Cardiac fibroblast (primary cell): Measurements from ENCODE around the gene PRKAR2A.
"Not testable (repeated sequence)": the region's sequence is repeated elsewhere in the genome, so short reads cannot be mapped to it uniquely, and the experiment has no call there.

Experiments used
- DNase-seq, 2 donors: peaks; one replicate each; pipeline versions ENCODE4 v3.0.0 to v3.0.0-alpha.2; 2010; ENCODE audit warnings: low read depth in 2 of 2
- H3K4me3 ChIP-seq, 2 donors: replicated peaks in 1 of 2; 1 replicate in 1 of 2; 2 replicates in 1 of 2; pipeline ENCODE4 v1.5.1; 2011; ENCODE audit warnings: low read depth in 2 of 2, low read length in 2 of 2, mild to moderate bottlenecking in 2 of 2, moderate library complexity in 1 of 2
- TF ChIP-seq, protein P1 (sequence below): IDR thresholded peaks from one replicate; pipeline ENCODE4 v1.5.1; 2011; ENCODE audit warnings: low read depth, mild to moderate bottlenecking, low read length, inconsistent platforms

Gene PRKAR2A

DNA sequence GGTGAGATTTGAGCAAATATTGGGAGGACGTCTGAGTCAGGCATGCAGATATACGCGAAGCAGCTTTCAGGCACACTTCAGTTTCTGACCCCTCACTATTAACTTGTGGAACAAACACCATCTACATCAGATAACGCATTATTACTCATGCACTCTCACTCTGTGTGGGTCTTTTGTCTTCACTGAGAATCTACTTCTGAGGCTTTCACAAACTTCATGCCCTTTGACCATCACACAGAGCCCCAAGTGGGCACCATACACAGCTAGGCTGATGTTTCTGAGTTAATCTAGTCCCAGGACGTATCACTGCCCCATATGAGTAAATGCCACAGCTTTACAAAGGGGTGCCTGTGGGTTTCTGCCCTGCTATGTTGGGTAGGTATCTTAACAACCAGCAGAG lies 91.0 kb downstream of the PRKAR2A start:
- no peak overlapping the region for H3K4me3 ChIP-seq
- TF ChIP-seq, protein P1, sequence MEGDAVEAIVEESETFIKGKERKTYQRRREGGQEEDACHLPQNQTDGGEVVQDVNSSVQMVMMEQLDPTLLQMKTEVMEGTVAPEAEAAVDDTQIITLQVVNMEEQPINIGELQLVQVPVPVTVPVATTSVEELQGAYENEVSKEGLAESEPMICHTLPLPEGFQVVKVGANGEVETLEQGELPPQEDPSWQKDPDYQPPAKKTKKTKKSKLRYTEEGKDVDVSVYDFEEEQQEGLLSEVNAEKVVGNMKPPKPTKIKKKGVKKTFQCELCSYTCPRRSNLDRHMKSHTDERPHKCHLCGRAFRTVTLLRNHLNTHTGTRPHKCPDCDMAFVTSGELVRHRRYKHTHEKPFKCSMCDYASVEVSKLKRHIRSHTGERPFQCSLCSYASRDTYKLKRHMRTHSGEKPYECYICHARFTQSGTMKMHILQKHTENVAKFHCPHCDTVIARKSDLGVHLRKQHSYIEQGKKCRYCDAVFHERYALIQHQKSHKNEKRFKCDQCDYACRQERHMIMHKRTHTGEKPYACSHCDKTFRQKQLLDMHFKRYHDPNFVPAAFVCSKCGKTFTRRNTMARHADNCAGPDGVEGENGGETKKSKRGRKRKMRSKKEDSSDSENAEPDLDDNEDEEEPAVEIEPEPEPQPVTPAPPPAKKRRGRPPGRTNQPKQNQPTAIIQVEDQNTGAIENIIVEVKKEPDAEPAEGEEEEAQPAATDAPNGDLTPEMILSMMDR: no peak
- no peak for DNase-seq

DNA sequence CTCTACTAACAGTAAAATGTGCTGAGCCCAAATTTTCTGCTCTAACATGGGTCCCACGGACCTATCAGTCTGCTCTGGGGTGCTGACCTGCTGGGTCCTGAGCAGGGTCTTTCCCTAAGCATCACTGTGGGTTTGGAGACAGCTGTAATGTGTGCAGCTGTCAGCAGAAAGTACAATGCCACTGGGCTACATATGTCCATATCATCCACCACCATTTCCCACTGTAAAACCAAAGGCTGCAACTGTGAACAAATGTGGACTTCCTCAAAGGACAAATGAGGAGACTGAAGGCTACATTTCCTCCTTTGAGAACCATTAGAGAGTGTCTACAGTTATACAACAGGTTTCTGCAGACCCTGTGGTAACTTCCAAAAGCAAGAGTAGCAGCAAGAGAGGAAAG lies 96.8 kb downstream of the PRKAR2A start:
- H3K4me3 ChIP-seq: no peak overlapping the region
- DNase-seq: no peak
- TF ChIP-seq, protein P1: no peak

DNA sequence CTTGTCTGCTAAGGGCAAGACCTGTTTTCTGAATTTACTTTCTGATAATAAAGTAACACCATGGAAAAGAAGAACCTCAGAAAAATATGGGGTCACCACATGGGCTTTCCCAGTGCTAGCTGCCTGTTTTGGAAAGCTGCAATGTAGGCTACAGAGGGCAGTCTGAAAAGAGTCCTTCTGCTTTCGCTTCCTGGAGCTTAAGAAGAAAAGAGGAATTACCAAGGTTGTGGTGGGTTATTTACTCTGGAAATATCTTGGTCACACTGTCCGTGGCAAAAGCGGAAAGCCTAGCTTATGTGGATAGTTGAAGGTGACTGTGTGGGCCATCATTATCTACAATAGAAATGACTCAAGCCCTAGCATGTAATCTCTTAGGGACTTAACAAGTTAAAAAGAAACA lies 98.9 kb downstream of the PRKAR2A start:
- no peak for DNase-seq
- no peak overlapping the region for H3K4me3 ChIP-seq
- TF ChIP-seq, protein P1: no peak

DNA sequence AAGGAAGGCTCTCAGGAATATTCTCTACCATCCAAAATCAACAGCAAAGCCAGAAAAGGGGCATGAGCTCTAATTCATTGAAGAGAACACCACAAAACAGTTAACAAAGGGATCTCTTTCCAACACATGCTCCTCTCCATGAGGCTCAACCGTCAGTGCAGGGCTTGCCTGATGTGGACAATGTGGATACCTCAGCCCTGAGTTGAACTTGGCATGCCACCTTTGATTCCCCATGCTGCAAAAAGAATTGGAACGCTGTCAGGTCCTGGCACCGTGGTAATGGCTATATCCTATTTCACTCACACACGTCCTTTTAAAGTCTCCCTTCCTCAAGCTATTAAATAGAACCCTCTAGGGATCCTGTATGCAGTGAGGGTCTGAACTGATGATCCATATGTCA lies 100.0 kb downstream of the PRKAR2A start:
- no peak for DNase-seq
- TF ChIP-seq, protein P1: no peak
- H3K4me3 ChIP-seq: no peak overlapping the region

DNA sequence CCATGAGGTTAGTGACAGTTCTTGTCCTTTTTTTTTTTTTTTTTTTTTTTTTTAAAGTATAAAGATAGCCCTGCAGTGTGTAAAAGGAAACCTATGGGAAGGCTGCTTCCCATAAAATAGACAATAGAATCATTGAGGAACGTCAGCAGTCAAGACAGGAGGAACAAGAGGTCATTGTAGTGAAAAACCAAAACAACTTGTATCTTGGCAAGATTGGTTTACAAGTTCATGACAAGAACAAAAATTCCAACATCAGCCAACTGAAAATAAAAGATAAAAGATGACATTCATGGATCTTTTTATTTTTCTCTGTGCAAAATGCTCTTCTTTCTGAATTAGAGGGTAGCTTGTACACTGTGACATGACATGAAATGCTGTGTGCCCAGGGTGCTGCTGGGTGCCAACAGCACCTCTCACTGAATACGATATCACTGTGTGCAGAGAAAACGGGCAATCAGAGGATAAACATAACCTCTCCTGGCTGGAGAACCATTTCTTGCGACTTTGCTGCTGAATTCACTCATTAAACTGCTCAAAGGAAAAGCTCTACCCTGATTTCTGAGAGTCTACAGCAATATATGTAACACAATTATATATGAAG lies 100.6 kb downstream of the PRKAR2A start:
- TF ChIP-seq, protein P1: no peak

DNA sequence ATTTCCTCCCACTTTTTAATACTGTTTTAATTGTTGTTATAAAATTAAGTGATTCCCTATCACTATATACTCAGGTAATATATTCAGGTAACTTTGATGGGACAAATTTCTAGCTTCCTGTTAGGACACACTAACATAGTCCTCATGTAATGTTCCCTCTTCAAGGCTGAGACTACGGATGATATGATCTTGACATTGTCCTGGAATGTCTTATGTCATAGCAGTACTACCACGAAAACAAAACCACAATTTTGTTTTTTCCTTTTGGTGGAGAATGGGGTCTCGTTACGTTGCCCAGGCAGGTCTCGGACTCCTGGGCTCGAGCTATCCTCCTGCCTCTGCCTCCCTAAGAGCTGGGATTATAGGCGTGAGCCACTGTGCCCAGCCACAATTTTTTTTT lies 103.9 kb downstream of the PRKAR2A start:
- TF ChIP-seq, protein P1: no peak
- H3K4me3 ChIP-seq: no peak overlapping the region
- DNase-seq: no peak

More for the DNA sequence above, 100.6 kb downstream of the PRKAR2A start:
- DNase-seq: peak in 1 of 2 donors; percentile 67
- no peak overlapping the region for H3K4me3 ChIP-seq

DNA sequence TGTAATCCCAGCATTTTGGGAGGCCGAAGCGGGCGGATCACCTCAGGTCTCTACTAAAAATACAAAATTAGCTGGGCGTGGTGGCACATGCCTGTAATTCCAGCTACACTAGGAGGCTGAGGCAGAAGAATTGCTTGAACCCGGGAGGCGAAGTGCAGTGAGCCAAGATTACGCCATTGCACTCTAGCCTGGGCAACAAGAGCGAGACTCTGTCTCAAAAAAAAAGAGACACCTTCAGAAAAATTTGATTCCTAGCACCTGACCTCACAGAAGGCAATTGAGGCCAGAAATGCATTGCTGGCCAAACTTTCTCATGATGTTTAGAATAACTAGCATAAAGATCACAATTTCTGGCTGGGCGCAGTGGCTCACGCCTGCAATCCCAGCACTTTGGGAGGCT lies 106.4 kb downstream of the PRKAR2A start:
- DNase-seq, H3K4me3 ChIP-seq: not testable (repeated sequence)
